Measurements from ENCODE around the gene ATG9A. TPM values are rescaled to one million over a fixed set of nuclear protein-coding genes. Genes with fewer than 3 reads are reported as not detected.
"Not testable (repeated sequence)": the region's sequence is repeated elsewhere in the genome, so short reads cannot be mapped to it uniquely, and the experiment has no call there.

Gene ATG9A
- total and polyA plus RNA-seq, 7 experiments from 2014 or later = 14.0 to 66.0 (median 53.5) TPM

- Histone ChIP-seq H3K27ac (ENCODE audit: low read depth, low read length) (no peak overlapping the region), H3K4me1 (ENCODE audit: control insufficient read depth in 2 of 2, insufficient read depth in 2 of 2, low read length in 2 of 2) (peaks cover 17 to 19% of the 10 kb centered on the region in 2 donors), H3K27me3 (ENCODE audit: control insufficient read depth in 2 of 2, insufficient read depth in 2 of 2, low read length in 2 of 2) (no peaks in the 10 kb centered on the region), H3K36me3 (ENCODE audit: control insufficient read depth in 2 of 3, insufficient read depth in 3 of 3, low read length in 3 of 3) (peaks cover 9 to 19% (median 11%) of the 10 kb centered on the region in 3 experiments), H3K9me3 (ENCODE audit: control insufficient read depth in 2 of 3, low read length in 3 of 3) (no peaks in the 10 kb centered on the region), H3K4me3 (ENCODE audit: low read length) (no peak overlapping the region)
- intact Hi-C loops (cut with micrococcal nuclease) = loop anchor here (5.0 kb wide), 3 partner anchors 293 to 393 kb away; partner anchors contain the start of genes CHPF (in 1 of the 2), GMPPA (in 1 of the 2), STK11IP (in 1 of the 2) and TMEM198 (in 1 of the 2)
- no peak for ATAC-seq
- peak overlapping the region in 2 of 10 donors; percentile 51 to 92 for H3K4me3 Mint-ChIP-seq
- ChIA-PET CTCF (interaction anchor here (1.0 to 2.5 kb wide), 2 partner anchors 34 to 46 kb away, joined by 3 to 9 read pairs; no protein-coding TSS in a partner anchor), POLR2A (interaction anchor here (0.7 to 17.4 kb wide), 7 partner anchors 19 to 93 kb away, joined by 3 to 343 read pairs (median 5); partner anchors contain the start of genes CNPPD1, DNAJB2 and SLC23A3)
- DNase-seq = peak in 1 of 9 donors; percentile 16
- H3K9me3 Mint-ChIP-seq = peaks cover 0 to 5% (median 0%) of the 10 kb centered on the region in 11 donors
- H3K27me3 Mint-ChIP-seq = peaks cover 0 to 2% (median under 1%) of the 10 kb centered on the region in 5 donors
- H3K4me1 Mint-ChIP-seq = peaks cover 10 to 40% (median 36%) of the 10 kb centered on the region in 7 donors
- H3K27ac Mint-ChIP-seq = peak overlapping the region in 6 of 9 donors; percentile 26 to 96 (median 56)
- peaks cover 0 to 16% (median 0%) of the 10 kb centered on the region in 5 donors for H3K36me3 Mint-ChIP-seq
These were observed 24.8 kb downstream of the ATG9A start for GRCh38 chr2:219204425-219205164.

- H3K9me3 ChIP-seq (ENCODE audit: control insufficient read depth in 2 of 3, low read length in 3 of 3); H3K4me3 ChIP-seq (ENCODE audit: low read length); H3K9me3 Mint-ChIP-seq; intact Hi-C loops (cut with micrococcal nuclease); ATAC-seq; H3K36me3 ChIP-seq (ENCODE audit: control insufficient read depth in 2 of 3, insufficient read depth in 3 of 3, low read length in 3 of 3); H3K36me3 Mint-ChIP-seq; H3K4me3 Mint-ChIP-seq; H3K27ac ChIP-seq (ENCODE audit: low read depth, low read length); H3K27me3 ChIP-seq (ENCODE audit: control insufficient read depth in 2 of 2, insufficient read depth in 2 of 2, low read length in 2 of 2): not testable (repeated sequence)
- ChIA-PET CTCF (interaction anchor here (1.3 kb wide), 1 partner anchor 80 kb away, joined by 3 read pairs; no protein-coding TSS in a partner anchor), POLR2A (interaction anchor here (2.9 to 17.4 kb wide), 3 partner anchors 10 to 28 kb away, joined by 11 to 343 read pairs (median 21); partner anchors contain the start of genes CNPPD1 and SLC23A3)
- Mint-ChIP-seq H3K4me1 (peaks cover 10 to 26% (median 16%) of the 10 kb centered on the region in 7 donors), H3K27ac (peak overlapping the region in 1 of 9 donors; percentile 37), H3K27me3 (peaks cover 0 to 12% (median 8%) of the 10 kb centered on the region in 5 donors)
- DNase-seq = peak in 1 of 9 donors; percentile 9
- peaks cover 10 to 15% of the 10 kb centered on the region in 2 donors for H3K4me1 ChIP-seq (ENCODE audit: control insufficient read depth in 2 of 2, insufficient read depth in 2 of 2, low read length in 2 of 2)
These were observed 28.1 kb downstream of the ATG9A start for GRCh38 chr2:219201331-219201730.

GRCh38 chr2:219200502-219201326 is 28.7 kb downstream of the ATG9A start:
- H3K4me3 Mint-ChIP-seq = peak overlapping the region; percentile 53 to 91 (median 82)
- peaks cover 0 to 12% (median 8%) of the 10 kb centered on the region in 5 donors for H3K27me3 Mint-ChIP-seq
- intact Hi-C loops (cut with micrococcal nuclease); H3K36me3 Mint-ChIP-seq; H3K27me3 ChIP-seq (ENCODE audit: control insufficient read depth in 2 of 2, insufficient read depth in 2 of 2, low read length in 2 of 2); ATAC-seq; H3K9me3 ChIP-seq (ENCODE audit: control insufficient read depth in 2 of 3, low read length in 3 of 3); H3K36me3 ChIP-seq (ENCODE audit: control insufficient read depth in 2 of 3, insufficient read depth in 3 of 3, low read length in 3 of 3); H3K4me1 ChIP-seq (ENCODE audit: control insufficient read depth in 2 of 2, insufficient read depth in 2 of 2, low read length in 2 of 2); H3K9me3 Mint-ChIP-seq: not testable (repeated sequence)
- ChIA-PET CTCF (interaction anchor here (1.3 kb wide), 1 partner anchor 80 kb away, joined by 3 read pairs; no protein-coding TSS in a partner anchor), POLR2A (interaction anchor here (0.6 to 17.4 kb wide), 6 partner anchors 11 to 54 kb away, joined by 3 to 343 read pairs (median 8); partner anchors contain the start of genes CNPPD1 and SLC23A3)
- Histone ChIP-seq H3K27ac (ENCODE audit: low read depth, low read length) (peak overlapping the region; percentile 14), H3K4me3 (ENCODE audit: low read length) (peak overlapping the region; percentile 41)
- H3K4me1 Mint-ChIP-seq = peaks cover 6 to 22% (median 12%) of the 10 kb centered on the region in 7 donors
- peak in 6 of 9 donors; percentile 21 to 46 (median 32) for DNase-seq
- peak overlapping the region; percentile 56 to 94 (median 80) for H3K27ac Mint-ChIP-seq

- ChIA-PET POLR2A (interaction anchor here (0.8 to 17.4 kb wide), 6 partner anchors 12 to 79 kb away, joined by 3 to 343 read pairs (median 4); partner anchors contain the start of genes CNPPD1, DNAJB2 and SLC23A3), CTCF (no interaction called here)
- H3K4me1 ChIP-seq (ENCODE audit: control insufficient read depth in 2 of 2, insufficient read depth in 2 of 2, low read length in 2 of 2) = peaks cover 4 to 9% of the 10 kb centered on the region in 2 donors
- no peaks in the 10 kb centered on the region for H3K27me3 ChIP-seq (ENCODE audit: control insufficient read depth in 2 of 2, insufficient read depth in 2 of 2, low read length in 2 of 2)
- no peak overlapping the region for H3K27ac ChIP-seq (ENCODE audit: low read depth, low read length)
- Mint-ChIP-seq H3K36me3 (peaks cover 0 to 4% (median 0%) of the 10 kb centered on the region in 5 donors), H3K4me1 (peaks cover 6 to 22% (median 12%) of the 10 kb centered on the region in 7 donors), H3K27ac (peak overlapping the region in 2 of 9 donors; percentile 9 to 10), H3K27me3 (peaks cover 0 to 12% (median 10%) of the 10 kb centered on the region in 5 donors), H3K9me3 (peaks cover 0 to 3% (median 0%) of the 10 kb centered on the region in 11 donors), H3K4me3 (peak overlapping the region in 8 of 10 donors; percentile 1 to 91 (median 12))
- ATAC-seq = no peak
- H3K9me3 ChIP-seq (ENCODE audit: control insufficient read depth in 2 of 3, low read length in 3 of 3) = no peaks in the 10 kb centered on the region
- intact Hi-C loops (cut with micrococcal nuclease) = no loop called here
- peak in 1 of 9 donors; percentile 13 for DNase-seq
- H3K36me3 ChIP-seq (ENCODE audit: control insufficient read depth in 2 of 3, insufficient read depth in 3 of 3, low read length in 3 of 3) = no peaks in the 10 kb centered on the region
- no peak overlapping the region for H3K4me3 ChIP-seq (ENCODE audit: low read length)
These were observed 29.8 kb downstream of the ATG9A start for GRCh38 chr2:219199470-219200211.

- Histone ChIP-seq H3K9me3 (ENCODE audit: control insufficient read depth in 2 of 3, low read length in 3 of 3) (no peaks in the 10 kb centered on the region), H3K4me1 (ENCODE audit: control insufficient read depth in 2 of 2, insufficient read depth in 2 of 2, low read length in 2 of 2) (peaks cover 4 to 9% of the 10 kb centered on the region in 2 donors), H3K27ac (ENCODE audit: low read depth, low read length) (no peak overlapping the region), H3K27me3 (ENCODE audit: control insufficient read depth in 2 of 2, insufficient read depth in 2 of 2, low read length in 2 of 2) (no peaks in the 10 kb centered on the region), H3K4me3 (ENCODE audit: low read length) (no peak overlapping the region), H3K36me3 (ENCODE audit: control insufficient read depth in 2 of 3, insufficient read depth in 3 of 3, low read length in 3 of 3) (no peaks in the 10 kb centered on the region)
- ChIA-PET POLR2A (interaction anchor here (0.8 to 17.4 kb wide), 4 partner anchors 12 to 80 kb away, joined by 3 to 343 read pairs (median 7); partner anchors contain the start of genes CNPPD1, DNAJB2 and SLC23A3), CTCF (no interaction called here)
- Mint-ChIP-seq H3K27ac (peak overlapping the region in 1 of 9 donors; percentile 10), H3K36me3 (peaks cover 0 to 2% (median 0%) of the 10 kb centered on the region in 5 donors), H3K9me3 (peaks cover 0 to 3% (median 0%) of the 10 kb centered on the region in 11 donors), H3K27me3 (peaks cover 0 to 12% (median 10%) of the 10 kb centered on the region in 5 donors), H3K4me1 (peaks cover 6 to 22% (median 12%) of the 10 kb centered on the region in 7 donors), H3K4me3 (peak overlapping the region in 8 of 10 donors; percentile 1 to 91 (median 8))
- intact Hi-C loops (cut with micrococcal nuclease) = no loop called here
- ATAC-seq (no peak), DNase-seq (peak in 1 of 9 donors; percentile 19)
These were observed 30.5 kb downstream of the ATG9A start for GRCh38 chr2:219198974-219199373.

Measured in naive thymus-derived CD4-positive, alpha-beta T cell (primary cell).